Heart left ventricle (tissue), 16 donors: Measurements from ENCODE around the gene VSIG2. TPM values are rescaled to one million over a fixed set of nuclear protein-coding genes. Genes with fewer than 3 reads are reported as not detected.

Experiments used
- ATAC-seq, 4 donors: fragments of 200-7000 bp; cut with Tn5 transposase; one replicate each; pipeline ENCODE4 v1.9.1; 2020 to 2022; ENCODE audit warnings: moderate library complexity in 4 of 4, mild to moderate bottlenecking in 3 of 4, moderate number of reproducible peaks in 1 of 4
- DNase-seq, 5 donors: peaks; one replicate each; pipeline ENCODE4 v3.0.0-alpha.2; 2020
- H3K27ac ChIP-seq, 12 donors: fragments of 200-600 bp; sonication (generic) in 4 of 12; one replicate each; pipeline versions ENCODE4 v1.5.0 to v1.8.0; 2016 to 2022; ENCODE audit warnings: mild to moderate bottlenecking in 2 of 12
- H3K27me3 ChIP-seq, 9 donors: fragments of 200-600 bp; sonication (generic) in 2 of 9; one replicate each; pipeline versions ENCODE4 v1.5.1 to v1.8.0; 2016 to 2022; ENCODE audit warnings: mild to moderate bottlenecking in 3 of 9
- H3K36me3 ChIP-seq, 9 donors: fragments of 200-600 bp; sonication (generic) in 2 of 9; one replicate each; pipeline versions ENCODE4 v1.5.0 to v1.8.0; 2018 to 2022; ENCODE audit warnings: mild to moderate bottlenecking in 2 of 9
- H3K4me1 ChIP-seq, 12 donors: fragments of 200-600 bp; sonication (generic) in 4 of 12; one replicate each; pipeline versions ENCODE4 v1.5.0 to v1.8.0; 2016 to 2022; ENCODE audit warnings: mild to moderate bottlenecking in 3 of 12
- H3K4me3 ChIP-seq, 12 donors: fragments of 200-600 bp; sonication (generic) in 4 of 12; one replicate each; pipeline versions ENCODE4 v1.5.0 to v1.8.0; 2017 to 2022; ENCODE audit warnings: mild to moderate bottlenecking in 9 of 12, moderate library complexity in 4 of 12
- H3K9me3 ChIP-seq, 12 donors: fragments of 200-600 bp; sonication (generic) in 4 of 12; one replicate each; pipeline versions ENCODE4 v1.5.0 to v1.8.0; 2016 to 2022; ENCODE audit warnings: mild to moderate bottlenecking in 1 of 12
- POLR2A ChIP-seq, 2 donors: fragments of 450-650 bp; IDR thresholded peaks; one replicate each; pipeline ENCODE4 v1.6.1; 2017; ENCODE audit warnings: antibody characterized with exemption in 2 of 2, mild to moderate bottlenecking in 2 of 2, moderate library complexity in 2 of 2
- WGBS, 4 donors: extraction: QIAGEN DNeasy Blood & Tissue Kit in 2 of 4; methylation state at CpG; one replicate each; pipeline versions ENCODE4 v1.1.5 to v1.1.7; 2013 to 2018; 5-methylcytosine and 5-hydroxymethylcytosine counted together
- intact Hi-C, 10 donors: fragments of 100-400 bp; cut with DNase I; formaldehyde crosslinking; loops; one replicate each; pipeline versions ENCODE4 v1.11.1 to v1.14.2; 2022
- polyA plus RNA-seq, 2 donors: library from polyadenylated mRNA; stranded (reverse); fragments of 200-250 nt; gene quantifications; one replicate each; pipeline ENCODE4 v1.2.3, GENCODE V29; 2013
- total RNA-seq, 9 donors: library from RNA; depleted of rRNA in 2 of 9; stranded (reverse); fragments of >200 nt in 2 of 9; fragmentation: NEBNext Ultra II Directional in 3 of 9; extraction: Animal tissue kit (Norgen Biotek cat#: 25700) in 3 of 9; gene quantifications; one replicate each; pipeline versions ENCODE4 v1.1.0 to v1.2.4, GENCODE V29; 2016 to 2023
- TF ChIP-seq, protein P1 (sequence below), 12 donors: fragments of 200-600 bp; sonication (generic) in 4 of 12; IDR thresholded peaks; one replicate each; pipeline versions ENCODE4 v1.5.0 to v1.8.0; 2018 to 2022; ENCODE audit warnings: antibody characterized with exemption in 12 of 12, mild to moderate bottlenecking in 5 of 12
- donor health status: ischemic (EF 13 %, LVEDD 7.1; RV severe dilation, severe dysfunction).
- donor health status: healthy with polysubstance abuse.
- donor health status: DM: no; HTN: yes; CAD: no.
- donor health status: DM: no; HTN: no; CAD: no.
- donor health status: ischemic (EF 25% LVEDD 6.9; RV normal size, moderate dysfunction).
- donor health status: ischemic (EF 25% LVEDD 5.7; RV mildly dilated, moderate dysfunction).
- donor health status: healthy.
- donor health status: DM: yes; HTN: yes; CAD: no.
- donor health status: ischemic (EF 35%, LVEDD 5.7; RV mildly dilated, moderate dysfunction).
- donor health status: nonischemic (EF 11% LVEDD 7.7; RV severe dilation, severe dysfunction).
- donor health status: DM: yes; HTN: yes; CAD: no.
- donor health status: PGD.
- donor health status: ischemic (EF 29% LVEDD 5.4; RV normal size, mild dysfunction).
- donor health status: nonischemic (EF 23%, LVEDD 6.1; RV moderate dilation, normal function).

Gene VSIG2
- total and polyA plus RNA-seq, 11 donors: 0.42 to 4.8 (median 1.3) TPM

DNA sequence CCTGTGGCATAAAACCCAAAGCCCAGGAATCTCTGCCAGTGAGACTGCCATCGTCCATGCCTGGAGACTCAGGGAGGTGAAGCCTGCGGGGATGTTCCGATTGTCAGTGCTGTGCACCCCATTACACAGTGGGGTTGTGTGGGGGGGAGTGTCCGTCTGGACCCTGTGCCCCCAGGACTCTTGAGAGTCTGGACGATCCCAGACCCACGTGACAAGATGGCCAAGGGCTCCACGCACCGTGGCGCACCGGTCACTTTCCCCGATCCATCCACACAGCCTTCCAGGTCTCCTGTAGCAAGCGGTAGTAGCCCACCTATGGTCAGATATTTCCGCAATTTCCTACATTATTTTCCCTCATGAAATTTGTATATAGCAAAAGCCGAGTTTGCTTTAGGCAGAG is 33.3 kb downstream of the VSIG2 start:
- intact Hi-C loops: loop anchor here in 4 of 10 donors (2.0 to 5.0 kb wide), 2 partner anchors 42 to 44 kb away; no protein-coding TSS in a partner anchor
- ATAC-seq (no peak), DNase-seq (no peak)
- WGBS, 4 donors: 41 to 73% (median 61%) methylated on average over 11 to 14 of the region's 14 CpGs
- Histone ChIP-seq H3K9me3 (no peaks in the 10 kb centered on the region), H3K4me3 (peak overlapping the region in 4 of 12 donors; percentile 50 to 58 (median 52)), H3K36me3 (no peaks in the 10 kb centered on the region), H3K27ac (peak overlapping the region in 3 of 12 donors; percentile 29 to 62 (median 61)), H3K4me1 (peaks cover 0 to 32% (median 13%) of the 10 kb centered on the region in 12 donors), H3K27me3 (peaks cover 0 to 52% (median 24%) of the 10 kb centered on the region in 9 donors)
- no peak for TF ChIP-seq POLR2A (IDR thresholded peaks at IDR 0.05)
- TF ChIP-seq, protein P1, sequence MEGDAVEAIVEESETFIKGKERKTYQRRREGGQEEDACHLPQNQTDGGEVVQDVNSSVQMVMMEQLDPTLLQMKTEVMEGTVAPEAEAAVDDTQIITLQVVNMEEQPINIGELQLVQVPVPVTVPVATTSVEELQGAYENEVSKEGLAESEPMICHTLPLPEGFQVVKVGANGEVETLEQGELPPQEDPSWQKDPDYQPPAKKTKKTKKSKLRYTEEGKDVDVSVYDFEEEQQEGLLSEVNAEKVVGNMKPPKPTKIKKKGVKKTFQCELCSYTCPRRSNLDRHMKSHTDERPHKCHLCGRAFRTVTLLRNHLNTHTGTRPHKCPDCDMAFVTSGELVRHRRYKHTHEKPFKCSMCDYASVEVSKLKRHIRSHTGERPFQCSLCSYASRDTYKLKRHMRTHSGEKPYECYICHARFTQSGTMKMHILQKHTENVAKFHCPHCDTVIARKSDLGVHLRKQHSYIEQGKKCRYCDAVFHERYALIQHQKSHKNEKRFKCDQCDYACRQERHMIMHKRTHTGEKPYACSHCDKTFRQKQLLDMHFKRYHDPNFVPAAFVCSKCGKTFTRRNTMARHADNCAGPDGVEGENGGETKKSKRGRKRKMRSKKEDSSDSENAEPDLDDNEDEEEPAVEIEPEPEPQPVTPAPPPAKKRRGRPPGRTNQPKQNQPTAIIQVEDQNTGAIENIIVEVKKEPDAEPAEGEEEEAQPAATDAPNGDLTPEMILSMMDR (IDR thresholded peaks at IDR 0.05): no peak

DNA sequence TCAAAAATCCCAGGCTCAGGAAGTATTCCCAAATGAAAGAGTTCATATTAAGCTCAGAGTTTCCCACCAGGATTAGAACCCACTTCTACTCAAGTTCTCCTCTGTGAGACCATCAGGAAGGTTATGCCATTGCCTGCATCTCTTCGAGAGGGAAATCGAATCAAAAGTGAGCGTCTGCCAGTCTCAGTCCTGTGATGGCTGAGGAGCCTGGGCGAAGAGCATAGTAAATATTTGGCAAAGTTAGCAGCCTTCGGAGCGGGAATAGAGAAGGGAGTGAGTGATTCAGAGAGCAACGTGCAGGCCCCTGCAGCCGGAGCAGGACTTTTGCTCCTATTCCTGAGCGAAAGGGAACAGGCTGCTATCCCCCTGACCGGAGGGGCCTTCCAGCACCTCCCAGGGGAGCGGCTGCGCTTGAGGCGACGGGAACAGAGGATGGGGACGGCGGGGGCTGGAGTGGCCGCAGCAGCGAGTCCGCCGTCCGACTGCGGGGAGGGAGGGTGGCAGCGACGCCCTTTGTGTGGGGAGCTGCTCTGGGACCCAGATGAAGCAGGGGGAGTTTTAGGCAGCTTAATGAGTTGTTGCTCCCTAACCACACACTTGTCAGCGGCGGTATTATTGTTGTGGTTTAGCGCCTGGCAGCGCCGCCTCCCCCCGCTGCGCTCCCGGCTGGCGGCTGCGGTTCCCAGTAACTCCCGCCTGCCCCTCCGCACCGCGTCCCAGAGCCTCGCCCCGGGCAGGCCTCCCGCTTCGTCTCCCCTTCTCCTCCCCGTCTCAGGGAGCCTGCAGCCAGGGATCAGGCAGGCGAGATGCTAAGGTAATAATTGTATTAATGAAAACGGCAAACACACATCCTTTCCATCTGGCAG is 34.0 kb downstream of the VSIG2 start:
- Histone ChIP-seq H3K27ac (peak overlapping the region in 11 of 12 donors; percentile 8 to 74 (median 31)), H3K4me1 (peaks cover 0 to 32% (median 13%) of the 10 kb centered on the region in 12 donors), H3K36me3 (no peaks in the 10 kb centered on the region), H3K9me3 (no peaks in the 10 kb centered on the region), H3K27me3 (peaks cover 0 to 48% (median 25%) of the 10 kb centered on the region in 9 donors), H3K4me3 (peak overlapping the region; percentile 3 to 58 (median 49))
- DNase-seq: peak in 4 of 5 donors; percentile 38 to 81 (median 64)
- WGBS, 4 donors: 0 to 1% (median 1%) methylated on average over 33 to 45 of the region's 45 CpGs
- peak; percentile 48 to 72 (median 60) for ATAC-seq
- intact Hi-C loops: loop anchor here in 4 of 10 donors (2.0 to 5.0 kb wide), 3 partner anchors 41 to 45 kb away; partner anchors contain the start of gene ESAM (in 1 of the 4)
- TF ChIP-seq, protein P1 (IDR thresholded peaks at IDR 0.05): no peak
- no peak for TF ChIP-seq POLR2A (IDR thresholded peaks at IDR 0.05)

DNA sequence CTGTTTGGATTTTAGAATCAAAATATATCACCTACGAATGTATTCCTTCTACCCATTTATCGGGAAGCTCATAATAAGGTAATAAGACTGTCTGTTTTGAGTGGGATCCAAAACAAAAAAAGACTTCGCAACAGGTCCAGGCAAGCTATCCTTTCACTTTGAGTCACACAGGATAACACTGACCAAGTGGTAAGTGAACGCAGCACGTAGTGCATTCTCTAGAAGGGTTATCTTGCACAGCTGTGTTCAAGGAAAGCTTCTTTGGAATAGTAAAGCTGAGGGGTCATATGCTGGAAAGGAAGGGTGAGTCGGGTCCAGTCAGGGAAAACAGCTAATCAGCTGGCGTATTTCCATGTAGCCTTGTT is 34.7 kb downstream of the VSIG2 start:
- H3K36me3 ChIP-seq: no peaks in the 10 kb centered on the region
- H3K9me3 ChIP-seq: no peaks in the 10 kb centered on the region
- H3K27ac ChIP-seq: peak overlapping the region in 11 of 12 donors; percentile 8 to 74 (median 31)
- peaks cover 0 to 46% (median 22%) of the 10 kb centered on the region in 9 donors for H3K27me3 ChIP-seq
- ATAC-seq (peak in 3 of 4 donors; percentile 60 to 67 (median 61)), DNase-seq (no peak)
- WGBS, 4 donors: 22 to 32% (median 25%) methylated on average over 7 of the region's 7 CpGs
- intact Hi-C loops: loop anchor here in 4 of 10 donors (2.0 to 5.0 kb wide), 2 partner anchors 40 to 45 kb away; partner anchors contain the start of gene ESAM (in 1 of the 4)
- peaks cover 0 to 31% (median 13%) of the 10 kb centered on the region in 12 donors for H3K4me1 ChIP-seq
- peak overlapping the region in 11 of 12 donors; percentile 3 to 58 (median 50) for H3K4me3 ChIP-seq
- TF ChIP-seq, protein P1 (IDR thresholded peaks at IDR 0.05): no peak
- TF ChIP-seq POLR2A (IDR thresholded peaks at IDR 0.05): no peak

DNA sequence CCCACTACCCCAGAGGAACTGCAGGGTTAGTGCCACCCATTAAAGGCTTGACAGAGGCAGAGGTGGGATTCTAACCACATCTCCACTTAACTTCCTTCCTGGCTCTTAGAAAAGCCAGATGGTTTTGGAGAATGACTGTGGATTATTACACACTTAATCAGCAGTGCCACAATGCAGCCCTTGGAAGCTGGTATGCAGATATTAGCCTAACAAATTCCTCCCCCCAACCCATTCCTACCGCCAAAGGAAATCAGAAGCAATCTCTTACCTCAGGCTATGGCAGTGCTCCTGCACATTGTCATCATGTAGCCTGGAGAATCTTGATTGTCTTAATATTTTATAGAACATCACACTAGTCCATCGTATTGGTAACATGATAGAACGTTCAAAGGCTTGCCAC is 35.5 kb downstream of the VSIG2 start:
- H3K27ac ChIP-seq: peak overlapping the region in 4 of 12 donors; percentile 16 to 74 (median 59)
- DNase-seq: no peak
- TF ChIP-seq, protein P1 (IDR thresholded peaks at IDR 0.05): no peak
- TF ChIP-seq POLR2A (IDR thresholded peaks at IDR 0.05): no peak
- 53 to 84% (median 65%) methylated on average over 3 of the region's 3 CpGs for WGBS, 4 donors
- no peak for ATAC-seq
- no peaks in the 10 kb centered on the region for H3K36me3 ChIP-seq
- H3K9me3 ChIP-seq: no peaks in the 10 kb centered on the region
- intact Hi-C loops: loop anchor here in 4 of 10 donors (2.0 to 5.0 kb wide), 2 partner anchors 39 to 46 kb away; partner anchors contain the start of gene ESAM (in 1 of the 4)
- H3K4me1 ChIP-seq: peaks cover 0 to 25% (median 11%) of the 10 kb centered on the region in 12 donors
- H3K27me3 ChIP-seq: peaks cover 0 to 43% (median 16%) of the 10 kb centered on the region in 9 donors
- no peak overlapping the region for H3K4me3 ChIP-seq
